ENCODE results near the gene MYO1E. TPM values are rescaled to one million over a fixed set of nuclear protein-coding genes. Genes with fewer than 3 reads are reported as not detected.
"Not testable (repeated sequence)": the region's sequence is repeated elsewhere in the genome, so short reads cannot be mapped to it uniquely, and the experiment has no call there.

MYO1E gene
- polyA plus RNA-seq, 4 donors: 32.3 to 164 (median 104) TPM

- Histone ChIP-seq H3K9me3 (ENCODE audit: control insufficient read depth in 2 of 2, insufficient read depth in 1 of 2, low read depth in 1 of 2, low read length in 1 of 2) (no peaks in the 10 kb centered on the region), H3K36me3 (ENCODE audit: control insufficient read depth in 3 of 3, insufficient read depth in 2 of 3, low read depth in 1 of 3, low read length in 3 of 3) (peaks cover 0 to 2% (median 0%) of the 10 kb centered on the region in 3 donors), H3K4me1 (ENCODE audit: control insufficient read depth in 3 of 3, insufficient read depth in 2 of 3, low read depth in 1 of 3, low read length in 2 of 3) (peaks cover 4 to 20% (median 10%) of the 10 kb centered on the region in 3 donors), H3K4me3 (ENCODE audit: low read depth in 1 of 3, low read length in 3 of 3) (no peak overlapping the region), H3K27me3 (ENCODE audit: control insufficient read depth in 3 of 3, insufficient read depth in 3 of 3, low read length in 3 of 3) (no peaks in the 10 kb centered on the region), H3K27ac (ENCODE audit: low read depth in 1 of 3, low read length in 2 of 3) (no peak overlapping the region)
- FAIRE-seq (no peak), DNase-seq (no peak)
Measured at GRCh38 chr15:59289574-59289973, 83.1 kb downstream of the MYO1E start.

GRCh38 chr15:59283717-59284391 is 88.8 kb downstream of the MYO1E start:
- H3K4me1 ChIP-seq (ENCODE audit: control insufficient read depth in 3 of 3, insufficient read depth in 2 of 3, low read depth in 1 of 3, low read length in 2 of 3): peaks cover 0 to 54% (median 12%) of the 10 kb centered on the region in 3 donors
- 11 to 66% (median 44%) methylated on average over 7 of the region's 7 CpGs for WGBS, 3 donors
- H3K36me3 ChIP-seq (ENCODE audit: control insufficient read depth in 3 of 3, insufficient read depth in 2 of 3, low read depth in 1 of 3, low read length in 3 of 3): peaks cover 0 to 13% (median 0%) of the 10 kb centered on the region in 3 donors
- DNase-seq: peak; percentile 90 to 94
- no peak for FAIRE-seq
- H3K4me3 ChIP-seq (ENCODE audit: low read depth in 1 of 3, low read length in 3 of 3): no peak overlapping the region
- H3K9me3 ChIP-seq (ENCODE audit: control insufficient read depth in 2 of 2, insufficient read depth in 1 of 2, low read depth in 1 of 2, low read length in 1 of 2): no peaks in the 10 kb centered on the region
- peak overlapping the region; percentile 62 to 91 (median 72) for H3K27ac ChIP-seq (ENCODE audit: low read depth in 1 of 3, low read length in 2 of 3)
- no peaks in the 10 kb centered on the region for H3K27me3 ChIP-seq (ENCODE audit: control insufficient read depth in 3 of 3, insufficient read depth in 3 of 3, low read length in 3 of 3)

- no peaks in the 10 kb centered on the region for H3K27me3 ChIP-seq (ENCODE audit: control insufficient read depth in 3 of 3, insufficient read depth in 3 of 3, low read length in 3 of 3)
- peaks cover 3 to 65% (median 19%) of the 10 kb centered on the region in 3 donors for H3K4me1 ChIP-seq (ENCODE audit: control insufficient read depth in 3 of 3, insufficient read depth in 2 of 3, low read depth in 1 of 3, low read length in 2 of 3)
- 75 to 86% (median 84%) methylated on average over 11 to 14 of the region's 14 CpGs for WGBS, 3 donors
- peak overlapping the region; percentile 55 to 91 (median 72) for H3K27ac ChIP-seq (ENCODE audit: low read depth in 1 of 3, low read length in 2 of 3)
- no peak for FAIRE-seq
- no peaks in the 10 kb centered on the region for H3K9me3 ChIP-seq (ENCODE audit: control insufficient read depth in 2 of 2, insufficient read depth in 1 of 2, low read depth in 1 of 2, low read length in 1 of 2)
- peaks cover 0 to 13% (median 0%) of the 10 kb centered on the region in 3 donors for H3K36me3 ChIP-seq (ENCODE audit: control insufficient read depth in 3 of 3, insufficient read depth in 2 of 3, low read depth in 1 of 3, low read length in 3 of 3)
- DNase-seq: no peak
- no peak overlapping the region for H3K4me3 ChIP-seq (ENCODE audit: low read depth in 1 of 3, low read length in 3 of 3)
Measured at GRCh38 chr15:59282515-59283337, 89.9 kb downstream of the MYO1E start.

GRCh38 chr15:59281699-59282098 is 91.0 kb downstream of the MYO1E start:
- 94 to 97% (median 96%) methylated on average over 5 of the region's 5 CpGs for WGBS, 3 donors
- FAIRE-seq (no peak), DNase-seq (no peak)

GRCh38 chr15:59280855-59281254 is 91.8 kb downstream of the MYO1E start:
- Histone ChIP-seq H3K27ac (ENCODE audit: low read depth in 1 of 3, low read length in 2 of 3) (peak overlapping the region in 1 of 3 donors; percentile 36), H3K27me3 (ENCODE audit: control insufficient read depth in 3 of 3, insufficient read depth in 3 of 3, low read length in 3 of 3) (no peaks in the 10 kb centered on the region), H3K9me3 (ENCODE audit: control insufficient read depth in 2 of 2, insufficient read depth in 1 of 2, low read depth in 1 of 2, low read length in 1 of 2) (no peaks in the 10 kb centered on the region), H3K36me3 (ENCODE audit: control insufficient read depth in 3 of 3, insufficient read depth in 2 of 3, low read depth in 1 of 3, low read length in 3 of 3) (peaks cover 0 to 10% (median 0%) of the 10 kb centered on the region in 3 donors), H3K4me1 (ENCODE audit: control insufficient read depth in 3 of 3, insufficient read depth in 2 of 3, low read depth in 1 of 3, low read length in 2 of 3) (peaks cover 3 to 79% (median 18%) of the 10 kb centered on the region in 3 donors), H3K4me3 (ENCODE audit: low read depth in 1 of 3, low read length in 3 of 3) (no peak overlapping the region)
- no peak for DNase-seq
- FAIRE-seq: no peak
- whole genome bisulfite sequencing, 3 donors: 92 to 94% (median 93%) methylated on average over 5 of the region's 5 CpGs

More at GRCh38 chr15:59281699-59282098, 91.0 kb downstream of the MYO1E start:
- Histone ChIP-seq H3K4me1 (ENCODE audit: control insufficient read depth in 3 of 3, insufficient read depth in 2 of 3, low read depth in 1 of 3, low read length in 2 of 3) (peaks cover 3 to 75% (median 19%) of the 10 kb centered on the region in 3 donors), H3K27ac (ENCODE audit: low read depth in 1 of 3, low read length in 2 of 3) (no peak overlapping the region), H3K36me3 (ENCODE audit: control insufficient read depth in 3 of 3, insufficient read depth in 2 of 3, low read depth in 1 of 3, low read length in 3 of 3) (peaks cover 0 to 10% (median 0%) of the 10 kb centered on the region in 3 donors), H3K9me3 (ENCODE audit: control insufficient read depth in 2 of 2, insufficient read depth in 1 of 2, low read depth in 1 of 2, low read length in 1 of 2) (no peaks in the 10 kb centered on the region), H3K4me3 (ENCODE audit: low read depth in 1 of 3, low read length in 3 of 3) (no peak overlapping the region), H3K27me3 (ENCODE audit: control insufficient read depth in 3 of 3, insufficient read depth in 3 of 3, low read length in 3 of 3) (no peaks in the 10 kb centered on the region)

- FAIRE-seq: not testable (repeated sequence)
Measured at GRCh38 chr15:59280292-59280691, 92.4 kb downstream of the MYO1E start.

GRCh38 chr15:59279023-59279422 is 93.6 kb downstream of the MYO1E start:
- Histone ChIP-seq H3K36me3 (ENCODE audit: control insufficient read depth in 3 of 3, insufficient read depth in 2 of 3, low read depth in 1 of 3, low read length in 3 of 3) (peaks cover 0 to 10% (median 0%) of the 10 kb centered on the region in 3 donors), H3K4me3 (ENCODE audit: low read depth in 1 of 3, low read length in 3 of 3) (no peak overlapping the region), H3K9me3 (ENCODE audit: control insufficient read depth in 2 of 2, insufficient read depth in 1 of 2, low read depth in 1 of 2, low read length in 1 of 2) (no peaks in the 10 kb centered on the region), H3K27ac (ENCODE audit: low read depth in 1 of 3, low read length in 2 of 3) (peak overlapping the region in 1 of 3 donors; percentile 54), H3K4me1 (ENCODE audit: control insufficient read depth in 3 of 3, insufficient read depth in 2 of 3, low read depth in 1 of 3, low read length in 2 of 3) (peaks cover 3 to 80% (median 31%) of the 10 kb centered on the region in 3 donors), H3K27me3 (ENCODE audit: control insufficient read depth in 3 of 3, insufficient read depth in 3 of 3, low read length in 3 of 3) (no peaks in the 10 kb centered on the region)
- peak in 1 of 2 donors; percentile 39 for DNase-seq
- no peak for FAIRE-seq
- WGBS, 3 donors: 82 to 90% (median 87%) methylated on average over 5 of the region's 5 CpGs

More at GRCh38 chr15:59280292-59280691, 92.4 kb downstream of the MYO1E start:
- 53 to 77% (median 54%) methylated on average over 6 of the region's 6 CpGs for WGBS, 3 donors
- not testable (repeated sequence) for H3K4me3 ChIP-seq (ENCODE audit: low read depth in 1 of 3, low read length in 3 of 3); H3K27me3 ChIP-seq (ENCODE audit: control insufficient read depth in 3 of 3, insufficient read depth in 3 of 3, low read length in 3 of 3); H3K9me3 ChIP-seq (ENCODE audit: control insufficient read depth in 2 of 2, insufficient read depth in 1 of 2, low read depth in 1 of 2, low read length in 1 of 2); DNase-seq
- H3K4me1 ChIP-seq (ENCODE audit: control insufficient read depth in 3 of 3, insufficient read depth in 2 of 3, low read depth in 1 of 3, low read length in 2 of 3): peaks cover 3 to 80% (median 23%) of the 10 kb centered on the region in 3 donors
- peaks cover 0 to 10% (median 0%) of the 10 kb centered on the region in 3 donors for H3K36me3 ChIP-seq (ENCODE audit: control insufficient read depth in 3 of 3, insufficient read depth in 2 of 3, low read depth in 1 of 3, low read length in 3 of 3)
- H3K27ac ChIP-seq (ENCODE audit: low read depth in 1 of 3, low read length in 2 of 3): peak overlapping the region in 1 of 3 donors; percentile 36

- H3K4me3 ChIP-seq (ENCODE audit: low read depth in 1 of 3, low read length in 3 of 3): no peak overlapping the region
- H3K9me3 ChIP-seq (ENCODE audit: control insufficient read depth in 2 of 2, insufficient read depth in 1 of 2, low read depth in 1 of 2, low read length in 1 of 2): no peaks in the 10 kb centered on the region
- H3K27me3 ChIP-seq (ENCODE audit: control insufficient read depth in 3 of 3, insufficient read depth in 3 of 3, low read length in 3 of 3): no peaks in the 10 kb centered on the region
- DNase-seq: no peak
- peak overlapping the region in 1 of 3 donors; percentile 88 for H3K27ac ChIP-seq (ENCODE audit: low read depth in 1 of 3, low read length in 2 of 3)
- FAIRE-seq: no peak
- 53 to 74% (median 66%) methylated on average over 3 of the region's 3 CpGs for WGBS, 3 donors
- H3K4me1 ChIP-seq (ENCODE audit: control insufficient read depth in 3 of 3, insufficient read depth in 2 of 3, low read depth in 1 of 3, low read length in 2 of 3): peaks cover 4 to 79% (median 33%) of the 10 kb centered on the region in 3 donors
- H3K36me3 ChIP-seq (ENCODE audit: control insufficient read depth in 3 of 3, insufficient read depth in 2 of 3, low read depth in 1 of 3, low read length in 3 of 3): peaks cover 0 to 10% (median 0%) of the 10 kb centered on the region in 3 donors
Measured at GRCh38 chr15:59278120-59278519, 94.6 kb downstream of the MYO1E start.
